Peyer's patch (tissue), 4 donors: ENCODE data around the gene EIF3L. TPM values are rescaled to one million over a fixed set of nuclear protein-coding genes. Genes with fewer than 3 reads are reported as not detected.

ENCODE experiments used
- DNase-seq, 3 donors: peaks; one replicate each; pipeline ENCODE4 v3.0.0-alpha.2; 2017 to 2019
- H3K27ac ChIP-seq, 4 donors: fragments of 200-600 bp; sonication (generic); one replicate each; pipeline ENCODE4 v1.5.1; 2016 to 2019
- H3K27me3 ChIP-seq, 2 donors: fragments of 200-600 bp; sonication (generic); one replicate each; pipeline ENCODE4 v1.5.1; 2019
- H3K36me3 ChIP-seq, 3 donors: fragments of 200-600 bp; sonication (generic); one replicate each; pipeline ENCODE4 v1.5.1; 2016 to 2019
- H3K4me1 ChIP-seq, 4 donors: fragments of 200-600 bp; sonication (generic); one replicate each; pipeline ENCODE4 v1.5.1; 2016 to 2019
- H3K4me3 ChIP-seq, 4 donors: fragments of 200-600 bp; sonication (generic); 1 replicate in 3 of 4; 2 replicates in 1 of 4; pipeline ENCODE4 v1.5.1; 2016 to 2019; ENCODE audit warnings: mild to moderate bottlenecking in 1 of 4
- H3K9me3 ChIP-seq, 4 donors: fragments of 200-600 bp; sonication (generic); one replicate each; pipeline ENCODE4 v1.5.1; 2016 to 2019; ENCODE audit warnings: mild to moderate bottlenecking in 1 of 4
- CTCF ChIP-seq, 6 experiments: fragments of 450-650 bp in 4 of 6; fragments of 200-600 bp in 2 of 6; sonication (generic) in 1 of 6; IDR thresholded peaks; one replicate each; pipeline ENCODE4 v1.5.1; 2017 to 2019; ENCODE audit warnings: antibody characterized with exemption in 6 of 6, mild to moderate bottlenecking in 3 of 6, moderate library complexity in 1 of 6
- POLR2A ChIP-seq, 2 donors: fragments of 450-650 bp; IDR thresholded peaks; one replicate each; pipeline ENCODE4 v1.5.1; 2017; ENCODE audit warnings: antibody characterized with exemption in 2 of 2, mild to moderate bottlenecking in 2 of 2, moderate library complexity in 2 of 2
- total RNA-seq, 4 donors: library from RNA; depleted of rRNA; stranded (reverse); fragments of >200 nt; gene quantifications; one replicate each; pipeline ENCODE4 v1.1.0, GENCODE V29; 2016

Gene EIF3L
- total RNA-seq, 4 donors from 2014 or later = 123 to 229 (median 185) TPM

GRCh38 chr22:37912171-37912570 is 63.0 kb downstream of the EIF3L start:
- no peak for DNase-seq
- TF ChIP-seq POLR2A (IDR thresholded peaks at IDR 0.05) = no peak
- TF ChIP-seq CTCF (IDR thresholded peaks at IDR 0.05) = no peak
- Histone ChIP-seq H3K27ac (no peak overlapping the region), H3K4me3 (no peak overlapping the region), H3K27me3 (no peaks in the 10 kb centered on the region), H3K9me3 (no peaks in the 10 kb centered on the region), H3K36me3 (peaks cover 0 to 42% (median 0%) of the 10 kb centered on the region in 3 donors), H3K4me1 (peaks cover 0 to 7% (median 1%) of the 10 kb centered on the region in 4 donors)

- Histone ChIP-seq H3K4me3 (no peak overlapping the region), H3K27me3 (no peaks in the 10 kb centered on the region), H3K27ac (no peak overlapping the region), H3K36me3 (peaks cover 0 to 53% (median 0%) of the 10 kb centered on the region in 3 donors), H3K9me3 (no peaks in the 10 kb centered on the region), H3K4me1 (no peaks in the 10 kb centered on the region)
- no peak for DNase-seq
- TF ChIP-seq POLR2A (IDR thresholded peaks at IDR 0.05) (no peak), CTCF (IDR thresholded peaks at IDR 0.05) (no peak)
Observed at GRCh38 chr22:37913233-37913721, 64.1 kb downstream of the EIF3L start.

GRCh38 chr22:37916311-37916710 is 67.1 kb downstream of the EIF3L start:
- Histone ChIP-seq H3K27ac (no peak overlapping the region), H3K27me3 (no peaks in the 10 kb centered on the region), H3K9me3 (no peaks in the 10 kb centered on the region), H3K4me3 (no peak overlapping the region), H3K4me1 (no peaks in the 10 kb centered on the region), H3K36me3 (peaks cover 0 to 80% (median 0%) of the 10 kb centered on the region in 3 donors)
- TF ChIP-seq POLR2A (IDR thresholded peaks at IDR 0.05) (no peak), CTCF (IDR thresholded peaks at IDR 0.05) (no peak)
- no peak for DNase-seq

GRCh38 chr22:37917874-37918548 is 68.8 kb downstream of the EIF3L start:
- Histone ChIP-seq H3K36me3 (peaks cover 0 to 79% (median 0%) of the 10 kb centered on the region in 3 donors), H3K4me3 (no peak overlapping the region), H3K27ac (no peak overlapping the region), H3K4me1 (no peaks in the 10 kb centered on the region), H3K9me3 (no peaks in the 10 kb centered on the region), H3K27me3 (no peaks in the 10 kb centered on the region)
- TF ChIP-seq CTCF (IDR thresholded peaks at IDR 0.05) = no peak
- no peak for TF ChIP-seq POLR2A (IDR thresholded peaks at IDR 0.05)
- no peak for DNase-seq

- H3K27ac ChIP-seq = no peak overlapping the region
Observed at GRCh38 chr22:37918580-37919270, 69.5 kb downstream of the EIF3L start.

More at GRCh38 chr22:37918580-37919270, 69.5 kb downstream of the EIF3L start:
- Histone ChIP-seq H3K4me1 (no peaks in the 10 kb centered on the region), H3K4me3 (no peak overlapping the region), H3K27me3 (no peaks in the 10 kb centered on the region), H3K9me3 (no peaks in the 10 kb centered on the region), H3K36me3 (peaks cover 0 to 79% (median 0%) of the 10 kb centered on the region in 3 donors)
- no peak for DNase-seq
- TF ChIP-seq POLR2A (IDR thresholded peaks at IDR 0.05) = no peak
- no peak for TF ChIP-seq CTCF (IDR thresholded peaks at IDR 0.05)
